GM12873 (cell line): ENCODE data around the gene TMOD4.

ENCODE experiments used
- TF ChIP-seq, protein P1 (sequence below): IDR thresholded peaks from 2 replicates; pipeline ENCODE4 v1.5.1; 2012; ENCODE audit warnings: low read depth, mild to moderate bottlenecking, moderate library complexity, low read length, control low read depth; ENCODE audit not compliant: insufficient read depth; ENCODE audit errors: missing control alignments

TMOD4 gene

DNA sequence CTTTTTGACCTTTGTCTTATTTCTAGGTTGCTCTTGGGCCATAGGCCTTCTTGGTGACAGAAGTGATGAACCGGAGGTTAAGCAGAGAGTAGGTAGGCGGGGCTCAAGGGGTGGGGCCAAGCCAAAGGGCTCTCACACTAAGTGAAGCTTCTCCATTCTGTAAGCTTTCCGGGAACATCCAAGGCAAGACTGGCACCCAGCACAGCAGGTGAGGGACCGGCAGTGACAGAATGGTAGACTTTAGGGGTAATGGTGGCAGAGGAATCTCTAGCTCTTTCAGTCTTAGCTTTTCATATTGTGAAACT lies 19.3 kb downstream of the TMOD4 start, which contains the start of gene TNFAIP8L2:
TSS of gene TNFAIP8L2 (plus strand) at position 135 of the 305 bp plus-strand sequence. CDS start 2,049 bp downstream, outside the sequence.
- TF ChIP-seq, protein P1, sequence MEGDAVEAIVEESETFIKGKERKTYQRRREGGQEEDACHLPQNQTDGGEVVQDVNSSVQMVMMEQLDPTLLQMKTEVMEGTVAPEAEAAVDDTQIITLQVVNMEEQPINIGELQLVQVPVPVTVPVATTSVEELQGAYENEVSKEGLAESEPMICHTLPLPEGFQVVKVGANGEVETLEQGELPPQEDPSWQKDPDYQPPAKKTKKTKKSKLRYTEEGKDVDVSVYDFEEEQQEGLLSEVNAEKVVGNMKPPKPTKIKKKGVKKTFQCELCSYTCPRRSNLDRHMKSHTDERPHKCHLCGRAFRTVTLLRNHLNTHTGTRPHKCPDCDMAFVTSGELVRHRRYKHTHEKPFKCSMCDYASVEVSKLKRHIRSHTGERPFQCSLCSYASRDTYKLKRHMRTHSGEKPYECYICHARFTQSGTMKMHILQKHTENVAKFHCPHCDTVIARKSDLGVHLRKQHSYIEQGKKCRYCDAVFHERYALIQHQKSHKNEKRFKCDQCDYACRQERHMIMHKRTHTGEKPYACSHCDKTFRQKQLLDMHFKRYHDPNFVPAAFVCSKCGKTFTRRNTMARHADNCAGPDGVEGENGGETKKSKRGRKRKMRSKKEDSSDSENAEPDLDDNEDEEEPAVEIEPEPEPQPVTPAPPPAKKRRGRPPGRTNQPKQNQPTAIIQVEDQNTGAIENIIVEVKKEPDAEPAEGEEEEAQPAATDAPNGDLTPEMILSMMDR: no peak

DNA sequence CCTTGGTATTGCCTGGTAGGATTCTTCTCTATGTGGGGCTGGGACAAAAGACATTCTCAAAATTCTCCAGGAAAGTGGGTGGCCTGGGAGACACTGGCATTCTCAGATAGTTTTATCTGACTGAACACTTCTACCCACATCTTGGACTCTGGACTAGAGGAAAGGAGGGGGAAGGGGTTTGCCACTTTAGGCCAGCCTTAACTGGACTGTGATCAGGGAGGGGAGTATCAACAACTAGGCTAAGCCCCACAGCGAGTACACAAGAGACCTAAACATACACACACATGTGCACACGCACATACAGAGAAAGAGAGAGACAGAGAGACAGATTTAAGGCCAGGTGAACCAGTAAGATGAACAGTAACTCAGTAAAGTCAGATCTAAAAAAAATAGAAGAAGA lies 28.1 kb downstream of the TMOD4 start:
- TF ChIP-seq, protein P1: no peak

DNA sequence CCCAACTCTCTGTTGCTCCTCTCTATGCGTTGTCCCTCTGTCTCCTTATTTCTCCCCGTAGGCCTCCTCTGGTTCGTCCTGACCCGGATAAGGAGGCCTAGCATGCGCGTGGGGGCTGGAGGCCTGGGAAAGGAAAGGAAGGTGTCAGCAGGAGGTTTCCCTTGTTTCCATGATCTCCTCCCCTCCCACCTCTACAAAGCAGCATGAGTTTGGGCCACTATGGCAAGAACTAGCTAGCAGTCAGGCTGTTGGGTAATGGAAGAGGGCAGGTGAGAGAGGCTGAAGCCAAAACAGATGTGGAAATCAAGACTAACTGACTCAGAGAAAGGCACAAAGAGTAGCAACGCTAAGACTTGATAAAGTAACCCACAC lies 28.7 kb downstream of the TMOD4 start:
- TF ChIP-seq, protein P1: no peak

DNA sequence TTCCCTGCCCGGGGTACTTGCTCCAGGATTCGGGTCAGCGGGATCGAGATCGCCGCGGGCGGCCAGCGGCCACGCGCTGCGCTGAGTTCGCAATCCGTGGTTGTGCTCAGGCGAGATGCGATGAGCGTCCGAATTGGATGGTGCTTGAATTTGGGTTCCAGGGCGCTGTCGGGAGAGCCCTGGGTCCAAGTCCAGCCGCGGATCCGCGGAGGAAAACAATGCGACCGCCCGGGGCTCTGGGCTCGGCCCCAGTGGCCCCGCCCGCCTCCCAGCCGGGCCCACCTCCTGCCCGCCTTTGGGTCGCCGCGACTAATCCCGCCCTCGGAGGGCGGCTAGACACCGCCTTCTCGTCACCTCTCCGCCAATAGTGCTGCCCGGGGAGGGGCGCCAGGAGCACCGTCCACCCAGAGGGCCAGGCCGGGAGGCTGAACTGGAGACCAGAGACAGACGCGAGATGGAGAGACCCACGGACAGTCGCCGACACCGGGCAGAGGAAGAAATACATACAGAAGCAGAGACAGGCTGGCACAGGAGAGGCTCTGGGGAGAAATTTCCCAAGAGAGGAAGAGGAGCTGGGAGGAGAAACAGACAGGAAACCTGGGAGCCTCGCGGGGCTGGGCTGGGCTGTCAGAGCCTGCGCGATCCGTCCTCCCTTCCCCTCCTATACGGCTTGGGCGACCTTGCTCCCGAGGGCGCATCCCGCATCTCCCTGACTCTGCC lies 29.2 kb downstream of the TMOD4 start, which contains the start of gene SEMA6C:
TSS of gene SEMA6C (minus strand) at position 220 of the 720 bp plus-strand sequence. CDS start 4,010 bp downstream, outside the sequence.
- TF ChIP-seq, protein P1: no peak

DNA sequence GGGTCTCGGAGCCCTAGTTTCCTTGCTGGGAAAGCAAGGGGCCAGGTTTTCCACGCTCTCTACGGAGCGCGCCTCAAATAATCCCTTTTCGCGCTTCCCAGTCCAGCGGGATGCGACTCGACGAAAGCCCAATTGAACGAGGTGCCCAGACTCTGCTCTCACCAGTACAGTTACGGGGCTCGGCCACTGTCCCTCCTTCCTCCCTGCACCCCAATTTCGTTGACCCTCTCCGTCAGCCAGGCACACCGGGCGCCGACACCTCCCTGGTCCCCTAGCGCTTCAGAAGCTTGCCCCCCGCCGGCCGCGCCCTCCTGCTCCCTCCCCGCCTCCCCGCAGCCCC lies 29.7 kb downstream of the TMOD4 start:
- TF ChIP-seq, protein P1: no peak

DNA sequence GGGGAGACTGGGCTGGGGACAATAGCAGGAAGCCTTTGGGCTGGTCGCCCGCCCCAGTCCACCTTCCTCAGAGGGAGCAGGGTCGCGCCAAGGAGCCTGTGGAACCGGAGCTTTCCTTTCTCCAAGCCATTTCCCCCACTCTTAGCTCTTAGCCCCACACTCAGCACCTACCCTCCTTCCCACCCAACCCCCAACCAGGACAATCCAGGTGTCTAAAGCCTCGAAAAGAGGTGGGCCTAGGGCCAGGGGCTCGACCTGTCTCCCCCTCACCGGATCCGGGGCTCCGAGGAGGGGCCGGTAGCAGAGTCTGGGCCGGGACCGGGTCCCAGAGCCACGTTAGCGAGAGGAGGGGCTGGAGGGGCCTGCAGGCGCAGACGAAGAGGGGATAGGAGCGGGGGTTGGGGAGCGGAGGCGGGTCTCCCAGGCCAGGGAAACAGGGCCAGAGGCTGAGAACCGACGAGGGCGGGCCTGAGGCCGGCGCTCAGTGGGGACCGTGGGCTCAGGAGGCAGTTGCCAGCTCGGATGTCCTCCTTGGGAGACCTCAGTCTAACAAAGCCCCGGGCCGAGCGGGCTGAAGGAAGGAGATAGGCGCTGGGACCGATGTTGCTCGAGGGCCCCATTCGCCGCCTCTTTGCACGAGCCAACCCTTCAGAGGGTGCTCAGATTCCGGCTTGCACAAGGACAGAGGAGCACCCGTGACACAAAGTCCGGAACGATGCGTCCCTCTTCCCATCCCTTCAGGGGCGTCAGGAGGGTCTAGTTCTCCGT lies 30.3 kb downstream of the TMOD4 start:
- TF ChIP-seq, protein P1: no peak

DNA sequence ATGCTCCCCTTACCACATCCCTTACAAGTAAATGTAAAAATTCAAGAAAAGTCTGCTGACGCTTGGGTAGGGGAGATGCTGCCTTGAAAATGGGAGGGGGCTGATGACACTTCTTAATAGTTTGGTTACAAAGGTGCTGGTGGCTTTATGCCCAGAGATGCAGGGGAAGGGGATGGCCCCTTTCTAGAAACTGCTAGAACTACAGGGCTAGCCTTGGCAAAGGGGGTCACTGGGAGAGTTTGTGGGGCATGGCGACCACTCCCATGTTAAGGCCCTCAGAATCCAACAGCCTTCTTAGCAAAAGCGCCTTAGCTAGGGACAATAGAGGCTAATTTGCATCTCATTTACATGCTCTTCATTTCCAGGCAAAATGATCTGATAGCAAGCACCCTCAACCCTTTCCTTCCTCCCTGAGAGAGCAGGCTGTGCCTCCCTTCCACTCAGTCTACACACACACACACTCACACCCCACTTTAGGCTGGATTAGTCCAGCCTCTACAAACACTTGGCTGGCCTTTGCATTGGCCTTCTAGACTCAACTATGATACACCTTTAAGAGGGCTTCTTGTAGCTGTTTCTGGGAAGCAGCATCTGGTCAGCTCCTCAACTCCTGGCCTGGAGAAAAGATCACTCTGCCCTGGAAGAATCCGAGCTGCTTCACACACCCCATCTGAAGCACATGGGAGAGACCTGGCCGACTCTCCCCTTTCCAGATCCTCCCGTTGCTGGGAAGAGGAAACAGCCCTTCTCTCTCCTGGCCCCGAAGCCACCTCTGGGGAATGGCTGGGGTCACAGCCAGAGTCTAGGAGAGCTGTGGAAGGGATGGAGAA lies 31.1 kb downstream of the TMOD4 start:
- TF ChIP-seq, protein P1: no peak
